ENCODE results near the gene TEAD1. TPM values are rescaled to one million over a fixed set of nuclear protein-coding genes. Genes with fewer than 3 reads are reported as not detected.

TEAD1 gene
- total and polyA plus RNA-seq, 2 experiments from 2014 or later = 24.5 to 103 TPM

GRCh38 chr11:12922418-12922817, 248.2 kb downstream of the TEAD1 start:
- Histone ChIP-seq H3K9me2 (ENCODE audit: insufficient read depth) (no peaks in the 10 kb centered on the region), H3F3A (replicated peaks; ENCODE audit: low read depth) (no peaks in the 10 kb centered on the region), H3K27me3 (ENCODE audit: insufficient read depth) (no peaks in the 10 kb centered on the region), H3K4me1 (ENCODE audit: insufficient read depth) (peaks cover 8% of the 10 kb centered on the region; the same call in 1 of the 2 replicates), H3K27ac (ENCODE audit: low read depth) (no peak overlapping the region), H4K20me1 (replicated peaks; ENCODE audit: insufficient read depth) (no peaks in the 10 kb centered on the region), H3K4me3 (no peak overlapping the region), H3K4me2 (no peak overlapping the region), H3K36me3 (ENCODE audit: insufficient read depth) (no peaks in the 10 kb centered on the region), H2AFZ (no peak overlapping the region), H3K79me2 (replicated peaks; ENCODE audit: insufficient read depth) (peaks cover 7% of the 10 kb centered on the region; the same call in 1 of the 2 replicates)
- TF ChIP-seq POLR2AphosphoS5 (IDR thresholded peaks at IDR 0.05; ENCODE audit: low read depth) (no peak), STAT1 (IDR thresholded peaks at IDR 0.05; ENCODE audit: unreplicated experiment) (no peak), NANOG (IDR thresholded peaks at IDR 0.05; ENCODE audit: borderline replicate concordance) (no peak)
- Mint-ChIP-seq H3K9me3 (no peaks in the 10 kb centered on the region), H3K36me3 (ENCODE audit: low read depth) (peaks cover 12% of the 10 kb centered on the region; the same call in 2 of the 3 replicates), H3K27me3 (ENCODE audit: insufficient read depth, low read depth, poor library complexity) (no peaks in the 10 kb centered on the region), H3K27ac (no peak overlapping the region), H3K4me3 (no peak overlapping the region), H3K4me1 (peaks cover 8% of the 10 kb centered on the region; the same call in 2 of the 3 replicates)
- ATAC-seq (no peak), DNase-seq (ENCODE audit: low spot score) (no peak)

GRCh38 chr11:12922980-12923507, 248.8 kb downstream of the TEAD1 start:
- Histone ChIP-seq H3K36me3 (ENCODE audit: insufficient read depth) (no peaks in the 10 kb centered on the region), H4K20me1 (replicated peaks; ENCODE audit: insufficient read depth) (no peaks in the 10 kb centered on the region), H3K27ac (ENCODE audit: low read depth) (no peak overlapping the region), H3F3A (replicated peaks; ENCODE audit: low read depth) (no peaks in the 10 kb centered on the region), H2AFZ (no peak overlapping the region), H3K4me2 (no peak overlapping the region), H3K9me2 (ENCODE audit: insufficient read depth) (no peaks in the 10 kb centered on the region), H3K79me2 (replicated peaks; ENCODE audit: insufficient read depth) (0 out of 2 replicates have a peak, but pooled peaks cover 7% of the 10 kb centered on the region), H3K4me1 (ENCODE audit: insufficient read depth) (peaks cover 8% of the 10 kb centered on the region; the same call in 1 of the 2 replicates), H3K4me3 (no peak overlapping the region), H3K27me3 (ENCODE audit: insufficient read depth) (no peaks in the 10 kb centered on the region)
- H3K27ac Mint-ChIP-seq = peak overlapping the region; percentile 12
- ATAC-seq (no peak), DNase-seq (ENCODE audit: low spot score) (no peak)
- H3K9me3 Mint-ChIP-seq = no peaks in the 10 kb centered on the region
- no peak overlapping the region for H3K4me3 Mint-ChIP-seq
- H3K4me1 Mint-ChIP-seq = peaks cover 5% of the 10 kb centered on the region; the same call in 2 of the 3 replicates
- H3K36me3 Mint-ChIP-seq (ENCODE audit: low read depth) = peaks cover 12% of the 10 kb centered on the region; the same call in 2 of the 3 replicates
- no peaks in the 10 kb centered on the region for H3K27me3 Mint-ChIP-seq (ENCODE audit: insufficient read depth, low read depth, poor library complexity)
- no peak for TF ChIP-seq ZNF114 (CRISPR knock-in tag; IDR thresholded peaks at IDR 0.05)
- no peak for TF ChIP-seq ZNF462 (CRISPR knock-in tag; IDR thresholded peaks at IDR 0.05)
- TF ChIP-seq REST (IDR thresholded peaks at IDR 0.05; ENCODE audit: unreplicated experiment) = no peak
- no peak for TF ChIP-seq POLR2AphosphoS5 (IDR thresholded peaks at IDR 0.05; ENCODE audit: low read depth)
- TF ChIP-seq ZNF331 (CRISPR knock-in tag; IDR thresholded peaks at IDR 0.05; ENCODE audit: low read depth) = no peak
- TF ChIP-seq STAT1 (IDR thresholded peaks at IDR 0.05; ENCODE audit: unreplicated experiment) = no peak
- TF ChIP-seq ETS1 (IDR thresholded peaks at IDR 0.05) = no peak
